SIG-M5 (cell line): Measurements from ENCODE around the gene RRP1.

Experiments used
- DNase-seq: peaks from one replicate; lab custom pipeline; 2025; lab: John Stamatoyannopoulos, UW

Gene RRP1

GRCh38 chr21:43801006-43801783 is 11.8 kb downstream of the RRP1 start:
- no peak for DNase-seq

GRCh38 chr21:43802713-43803313 is 13.4 kb downstream of the RRP1 start:
- DNase-seq, result no peak

GRCh38 chr21:43803558-43804300 is 14.4 kb downstream of the RRP1 start:
- no peak for DNase-seq

GRCh38 chr21:43805275-43805800 is 16.0 kb downstream of the RRP1 start:
- DNase-seq, result no peak

- no peak for DNase-seq
Observed at GRCh38 chr21:43806017-43806710, 16.8 kb downstream of the RRP1 start.

GRCh38 chr21:43808367-43808766 is 19.0 kb downstream of the RRP1 start:
- no peak for DNase-seq

- no peak for DNase-seq
Observed at GRCh38 chr21:43808832-43809251, 19.5 kb downstream of the RRP1 start.

- DNase-seq, result no peak
Observed at GRCh38 chr21:43809346-43809799, 20.0 kb downstream of the RRP1 start.

- no peak for DNase-seq
Observed at GRCh38 chr21:43809853-43810504, 20.6 kb downstream of the RRP1 start.

GRCh38 chr21:43810505-43811261 is 21.3 kb downstream of the RRP1 start:
- no peak for DNase-seq

GRCh38 chr21:43811262-43812105 is 22.1 kb downstream of the RRP1 start:
- no peak for DNase-seq

- no peak for DNase-seq
Observed at GRCh38 chr21:43812139-43812821, 22.9 kb downstream of the RRP1 start.

- no peak for DNase-seq
Observed at GRCh38 chr21:43812957-43813655, 23.7 kb downstream of the RRP1 start.

GRCh38 chr21:43813656-43813980 is 24.2 kb downstream of the RRP1 start:
- DNase-seq, result no peak

- DNase-seq, result no peak
Observed at GRCh38 chr21:43814215-43815106, 25.1 kb downstream of the RRP1 start.

GRCh38 chr21:43815107-43815613 is 25.8 kb downstream of the RRP1 start:
- no peak for DNase-seq

GRCh38 chr21:43815991-43816390 is 26.6 kb downstream of the RRP1 start:
- DNase-seq, result no peak
